ENCODE results near the gene GGT1. TPM values are rescaled to one million over a fixed set of nuclear protein-coding genes. Genes with fewer than 3 reads are reported as not detected.
"Not testable (repeated sequence)": the region's sequence is repeated elsewhere in the genome, so short reads cannot be mapped to it uniquely, and the experiment has no call there.

The GGT1 gene
- polyA plus RNA-seq, 1 of the 3 experiments (the other 2 are of a cell fraction): 1.6 TPM

GRCh38 chr22:24599514-24599913 lies 3.5 kb upstream of the GGT1 start:
- no peaks in the 10 kb centered on the region for H3K9me3 ChIP-seq
- CTCF ChIA-PET: no interaction called here

GRCh38 chr22:24599958-24600715 lies 2.9 kb upstream of the GGT1 start:
- H3K4me1 ChIP-seq (ENCODE audit: control insufficient read depth in 1 of 2, insufficient read depth in 2 of 2, low read depth in 1 of 2, low read length in 1 of 2): peaks cover 0 to 21% of the 10 kb centered on the region in 2 experiments; a peak in 1 of 4 replicates
- H3K36me3 ChIP-seq (replicated peaks in 1 of 2; ENCODE audit: control insufficient read depth in 1 of 2, insufficient read depth in 2 of 2, low read length in 1 of 2); H3F3A ChIP-seq (replicated peaks; ENCODE audit: insufficient read depth); H3K4me3 ChIP-seq (ENCODE audit: low read depth in 2 of 2, low read length in 1 of 2); H4K20me1 ChIP-seq (ENCODE audit: insufficient read depth); CTCF ChIA-PET; H3K9me2 ChIP-seq; H3K9me3 ChIP-seq; H3K27ac ChIP-seq (ENCODE audit: low read depth in 2 of 2, low read length in 1 of 2); H3K27me3 ChIP-seq (ENCODE audit: insufficient read depth); H3K79me2 ChIP-seq (ENCODE audit: insufficient read depth); H3K9ac ChIP-seq; H2AFZ ChIP-seq (ENCODE audit: low read depth); DNase-seq; H3K4me2 ChIP-seq: not testable (repeated sequence)
- POLR2A ChIA-PET: interaction anchor here (1.1 kb wide), 1 partner anchor 12 kb away, joined by 3 read pairs; no protein-coding TSS in a partner anchor
- 75% methylated on average over 2 of the region's 3 CpGs for WGBS (ENCODE audit: low lambda C conversion rate)

More at GRCh38 chr22:24599514-24599913, 3.5 kb upstream of the GGT1 start:
- Histone ChIP-seq H3F3A (replicated peaks; ENCODE audit: insufficient read depth) (no peaks in the 10 kb centered on the region), H3K9ac (no peak overlapping the region), H3K4me1 (ENCODE audit: control insufficient read depth in 1 of 2, insufficient read depth in 2 of 2, low read depth in 1 of 2, low read length in 1 of 2) (peaks cover 0 to 27% of the 10 kb centered on the region in 2 experiments; a peak in 1 of 4 replicates), H3K36me3 (replicated peaks in 1 of 2; ENCODE audit: control insufficient read depth in 1 of 2, insufficient read depth in 2 of 2, low read length in 1 of 2) (no peaks in the 10 kb centered on the region), H3K79me2 (ENCODE audit: insufficient read depth) (no peaks in the 10 kb centered on the region), H4K20me1 (ENCODE audit: insufficient read depth) (no peaks in the 10 kb centered on the region), H3K27me3 (ENCODE audit: insufficient read depth) (no peaks in the 10 kb centered on the region), H3K27ac (ENCODE audit: low read depth in 2 of 2, low read length in 1 of 2) (no peak overlapping the region), H3K4me3 (ENCODE audit: low read depth in 2 of 2, low read length in 1 of 2) (no peak overlapping the region), H3K4me2 (no peak overlapping the region), H3K9me2 (no peaks in the 10 kb centered on the region), H2AFZ (ENCODE audit: low read depth) (no peak overlapping the region)
- WGBS (ENCODE audit: low lambda C conversion rate): 100% methylated on average over 2 of the region's 8 CpGs
- no peak for TF ChIP-seq MEF2A (IDR thresholded peaks at IDR 0.05; ENCODE audit: borderline replicate concordance, low read depth)
- no peak for TF ChIP-seq MXI1 (IDR thresholded peaks at IDR 0.05; ENCODE audit: low read depth, low read length)
- no peak for TF ChIP-seq TEAD4 (IDR thresholded peaks at IDR 0.05; ENCODE audit: borderline replicate concordance, insufficient read depth)
- TF ChIP-seq MAX (IDR thresholded peaks at IDR 0.05; ENCODE audit: low read depth): no peak
- no peak for TF ChIP-seq GATA2 (CRISPR knock-in tag; IDR thresholded peaks at IDR 0.05)
- TF ChIP-seq REST (IDR thresholded peaks at IDR 0.05; ENCODE audit: low read depth, low read length): no peak
- TF ChIP-seq EZH2phosphoT487 (IDR thresholded peaks at IDR 0.05; ENCODE audit: borderline replicate concordance, low read depth): no peak
- TF ChIP-seq FOXJ3 (CRISPR knock-in tag; IDR thresholded peaks at IDR 0.05): no peak
- TF ChIP-seq USF2 (IDR thresholded peaks at IDR 0.05; ENCODE audit: borderline replicate concordance, low read depth, low read length): no peak
- TF ChIP-seq FOXM1 (IDR thresholded peaks at IDR 0.05; ENCODE audit: low read depth): no peak
- DNase-seq: no peak
- POLR2A ChIA-PET: interaction anchor here (1.1 kb wide), 1 partner anchor 11 kb away, joined by 3 read pairs; no protein-coding TSS in a partner anchor

Data from SK-N-SH (cell line).